22Rv1 (cell line): ENCODE data around the gene IL11.

Source experiments
- ZFX ChIP-seq: fragments of 450-650 bp; IDR thresholded peaks from 2 replicates; pipeline ENCODE4 v1.6.1; 2017; ENCODE audit warnings: antibody characterized with exemption, borderline replicate concordance
- TF ChIP-seq, protein P1 (sequence below): fragments of 450-650 bp; IDR thresholded peaks from 2 replicates; pipeline ENCODE4 v1.5.1; 2017; ENCODE audit warnings: mild to moderate bottlenecking

DNA sequence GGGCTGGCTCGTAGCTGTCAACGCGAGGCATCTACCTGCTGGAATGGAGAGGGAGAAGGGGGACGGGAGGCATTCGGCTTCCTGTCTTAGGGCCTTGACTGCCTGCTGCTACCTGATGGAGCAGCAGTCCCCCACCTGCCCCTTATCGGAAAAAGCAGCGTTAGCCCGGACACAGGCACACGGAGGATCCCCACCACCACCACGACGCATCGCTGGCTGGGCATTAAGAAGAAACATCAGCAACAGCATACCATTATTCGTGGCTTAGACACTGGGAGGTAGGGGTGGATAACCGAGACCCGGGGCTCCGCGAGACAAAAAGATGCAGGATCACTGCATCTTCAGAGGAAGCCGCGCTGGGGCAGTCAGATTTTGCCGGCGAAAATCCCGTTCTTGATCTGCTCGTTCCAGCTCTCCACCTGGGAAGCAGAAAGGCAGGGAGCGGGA is 16.9 kb downstream of the IL11 start:
- TF ChIP-seq, protein P1, sequence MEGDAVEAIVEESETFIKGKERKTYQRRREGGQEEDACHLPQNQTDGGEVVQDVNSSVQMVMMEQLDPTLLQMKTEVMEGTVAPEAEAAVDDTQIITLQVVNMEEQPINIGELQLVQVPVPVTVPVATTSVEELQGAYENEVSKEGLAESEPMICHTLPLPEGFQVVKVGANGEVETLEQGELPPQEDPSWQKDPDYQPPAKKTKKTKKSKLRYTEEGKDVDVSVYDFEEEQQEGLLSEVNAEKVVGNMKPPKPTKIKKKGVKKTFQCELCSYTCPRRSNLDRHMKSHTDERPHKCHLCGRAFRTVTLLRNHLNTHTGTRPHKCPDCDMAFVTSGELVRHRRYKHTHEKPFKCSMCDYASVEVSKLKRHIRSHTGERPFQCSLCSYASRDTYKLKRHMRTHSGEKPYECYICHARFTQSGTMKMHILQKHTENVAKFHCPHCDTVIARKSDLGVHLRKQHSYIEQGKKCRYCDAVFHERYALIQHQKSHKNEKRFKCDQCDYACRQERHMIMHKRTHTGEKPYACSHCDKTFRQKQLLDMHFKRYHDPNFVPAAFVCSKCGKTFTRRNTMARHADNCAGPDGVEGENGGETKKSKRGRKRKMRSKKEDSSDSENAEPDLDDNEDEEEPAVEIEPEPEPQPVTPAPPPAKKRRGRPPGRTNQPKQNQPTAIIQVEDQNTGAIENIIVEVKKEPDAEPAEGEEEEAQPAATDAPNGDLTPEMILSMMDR = no peak
- TF ChIP-seq ZFX = no peak
